ENCODE data around the gene MAP3K8. TPM values are rescaled to one million over a fixed set of nuclear protein-coding genes. Genes with fewer than 3 reads are reported as not detected.
A peak's percentile ranks its signal among the peaks of the same experiment; 100 is the strongest.

Gene MAP3K8
- total RNA-seq, 4 donors from 2014 or later: 44.7 to 74.1 (median 56.2) TPM

DNA sequence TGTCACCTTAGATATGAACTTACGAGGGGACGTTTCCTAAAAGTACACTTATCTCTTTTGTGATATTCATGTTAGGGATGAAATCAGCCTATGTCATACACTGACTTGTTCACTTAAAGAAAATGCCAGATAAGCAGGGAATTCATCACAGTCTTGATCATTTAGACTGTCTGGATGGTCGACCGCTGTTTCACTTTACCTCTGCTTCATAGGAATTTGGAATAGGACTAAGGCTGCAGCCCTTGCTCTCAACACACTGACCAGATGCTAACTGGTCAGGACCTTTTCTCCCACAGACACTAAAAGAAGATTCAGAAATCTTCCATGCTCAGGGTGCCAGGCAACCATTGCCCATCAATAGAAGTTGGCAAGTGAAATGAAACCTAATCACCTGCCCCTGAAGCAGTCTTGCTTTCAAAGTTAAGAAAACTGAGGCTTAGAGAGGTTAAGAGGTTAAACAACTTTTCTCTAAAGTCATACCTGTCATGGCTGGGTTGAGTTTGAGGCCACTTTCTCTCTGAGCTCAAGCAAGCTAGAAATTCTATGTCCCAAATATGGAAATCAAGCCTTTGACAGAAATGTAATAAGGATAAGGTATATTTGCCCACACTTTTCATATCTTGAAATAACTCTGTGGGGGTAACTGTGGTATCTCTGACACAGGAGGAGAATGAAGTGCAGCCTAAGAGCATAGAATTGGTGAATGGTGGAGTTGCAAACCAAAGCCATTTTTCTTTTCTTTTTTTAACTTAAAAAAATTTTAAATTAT lies 77.1 kb downstream of the MAP3K8 start:
- Histone ChIP-seq H3K27me3 (no peaks in the 10 kb centered on the region), H3K4me3 (no peak overlapping the region), H3K27ac (peak overlapping the region in 2 of 4 donors; percentile 45 to 63), H3K4me1 (peaks cover 0 to 9% (median 2%) of the 10 kb centered on the region in 4 donors), H3K9me3 (no peaks in the 10 kb centered on the region), H3K36me3 (no peaks in the 10 kb centered on the region)
- TF ChIP-seq EP300 (IDR thresholded peaks at IDR 0.05) (no peak), POLR2A (IDR thresholded peaks at IDR 0.05) (no peak)
- TF ChIP-seq, protein P1, sequence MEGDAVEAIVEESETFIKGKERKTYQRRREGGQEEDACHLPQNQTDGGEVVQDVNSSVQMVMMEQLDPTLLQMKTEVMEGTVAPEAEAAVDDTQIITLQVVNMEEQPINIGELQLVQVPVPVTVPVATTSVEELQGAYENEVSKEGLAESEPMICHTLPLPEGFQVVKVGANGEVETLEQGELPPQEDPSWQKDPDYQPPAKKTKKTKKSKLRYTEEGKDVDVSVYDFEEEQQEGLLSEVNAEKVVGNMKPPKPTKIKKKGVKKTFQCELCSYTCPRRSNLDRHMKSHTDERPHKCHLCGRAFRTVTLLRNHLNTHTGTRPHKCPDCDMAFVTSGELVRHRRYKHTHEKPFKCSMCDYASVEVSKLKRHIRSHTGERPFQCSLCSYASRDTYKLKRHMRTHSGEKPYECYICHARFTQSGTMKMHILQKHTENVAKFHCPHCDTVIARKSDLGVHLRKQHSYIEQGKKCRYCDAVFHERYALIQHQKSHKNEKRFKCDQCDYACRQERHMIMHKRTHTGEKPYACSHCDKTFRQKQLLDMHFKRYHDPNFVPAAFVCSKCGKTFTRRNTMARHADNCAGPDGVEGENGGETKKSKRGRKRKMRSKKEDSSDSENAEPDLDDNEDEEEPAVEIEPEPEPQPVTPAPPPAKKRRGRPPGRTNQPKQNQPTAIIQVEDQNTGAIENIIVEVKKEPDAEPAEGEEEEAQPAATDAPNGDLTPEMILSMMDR (IDR thresholded peaks at IDR 0.05): no peak
- WGBS, 2 donors: 57 to 63% methylated on average over 4 of the region's 4 CpGs
- DNase-seq (ENCODE audit: low spot score in 2 of 2): no peak

Other genes with a start within 250 kb of the MAP3K8 start
- gene MTPAP, start 84.9 kb upstream of the MAP3K8 start, total RNA-seq: 10 to 100 TPM; 10.2 to 14.4 (median 11.7) TPM
- not detected for gene LYZL2, start 195.6 kb downstream of the MAP3K8 start, total RNA-seq

Data from tibial nerve (tissue), 4 donors.